PFSK-1 (cell line): ENCODE data around the gene AGBL3.

ENCODE experiments used
- FOXP2 ChIP-seq: optimal IDR thresholded peaks from 2 replicates; pipeline ENCODE3; 2011; ENCODE audit warnings: borderline replicate concordance, control low read depth, inconsistent platforms; ENCODE audit not compliant: insufficient read depth; ENCODE audit errors: extremely low read length, extremely low read depth
- POLR2AphosphoS5 ChIP-seq: IDR thresholded peaks from 2 replicates; pipeline ENCODE4 v1.6.1; 2012; ENCODE audit warnings: low read depth, mild to moderate bottlenecking, control low read depth, low read length, moderate library complexity
- SIN3A ChIP-seq: IDR thresholded peaks from 2 replicates; pipeline ENCODE4 v1.6.1; 2012; ENCODE audit warnings: mild to moderate bottlenecking, low read length, moderate library complexity, borderline replicate concordance; ENCODE audit not compliant: insufficient read depth
- TAF1 ChIP-seq: IDR thresholded peaks from 2 replicates; pipeline ENCODE4 v1.6.1; 2012; ENCODE audit warnings: low read length, control low read depth, borderline replicate concordance; ENCODE audit not compliant: insufficient read depth
- TF ChIP-seq, protein P1 (sequence below), 2 experiments: IDR thresholded peaks; 2 replicates each; pipeline versions ENCODE4 v1.6.1 to v1.8.0; 2011 to 2012; ENCODE audit warnings: low read depth in 2 of 2, low read length in 2 of 2, control low read depth in 1 of 2, inconsistent platforms in 1 of 2, mild to moderate bottlenecking in 1 of 2, moderate library complexity in 1 of 2; ENCODE audit not compliant: insufficient read depth in 1 of 2

DNA sequence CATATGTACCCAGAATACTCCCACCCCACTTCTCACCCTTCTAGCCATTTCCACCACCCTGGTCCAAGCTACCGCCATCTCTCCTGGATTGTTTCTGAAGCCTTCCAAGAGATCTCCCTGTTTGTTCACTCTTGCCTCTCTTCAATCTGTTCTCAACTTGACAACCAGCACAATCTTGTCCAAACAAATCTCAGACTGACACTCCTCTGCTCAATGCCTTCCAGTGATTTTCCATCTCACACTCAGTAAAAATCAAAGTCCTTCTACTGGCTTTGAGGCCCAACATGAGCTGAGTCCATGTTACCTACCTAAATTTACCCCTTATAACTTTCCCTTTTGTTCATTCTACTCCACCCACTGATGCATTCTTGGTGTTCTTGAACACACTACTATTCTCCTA lies 128.3 kb downstream of the AGBL3 start:
- TF ChIP-seq TAF1 (no peak), SIN3A (no peak), POLR2AphosphoS5 (no peak), FOXP2 (no peak)
- TF ChIP-seq, protein P1, sequence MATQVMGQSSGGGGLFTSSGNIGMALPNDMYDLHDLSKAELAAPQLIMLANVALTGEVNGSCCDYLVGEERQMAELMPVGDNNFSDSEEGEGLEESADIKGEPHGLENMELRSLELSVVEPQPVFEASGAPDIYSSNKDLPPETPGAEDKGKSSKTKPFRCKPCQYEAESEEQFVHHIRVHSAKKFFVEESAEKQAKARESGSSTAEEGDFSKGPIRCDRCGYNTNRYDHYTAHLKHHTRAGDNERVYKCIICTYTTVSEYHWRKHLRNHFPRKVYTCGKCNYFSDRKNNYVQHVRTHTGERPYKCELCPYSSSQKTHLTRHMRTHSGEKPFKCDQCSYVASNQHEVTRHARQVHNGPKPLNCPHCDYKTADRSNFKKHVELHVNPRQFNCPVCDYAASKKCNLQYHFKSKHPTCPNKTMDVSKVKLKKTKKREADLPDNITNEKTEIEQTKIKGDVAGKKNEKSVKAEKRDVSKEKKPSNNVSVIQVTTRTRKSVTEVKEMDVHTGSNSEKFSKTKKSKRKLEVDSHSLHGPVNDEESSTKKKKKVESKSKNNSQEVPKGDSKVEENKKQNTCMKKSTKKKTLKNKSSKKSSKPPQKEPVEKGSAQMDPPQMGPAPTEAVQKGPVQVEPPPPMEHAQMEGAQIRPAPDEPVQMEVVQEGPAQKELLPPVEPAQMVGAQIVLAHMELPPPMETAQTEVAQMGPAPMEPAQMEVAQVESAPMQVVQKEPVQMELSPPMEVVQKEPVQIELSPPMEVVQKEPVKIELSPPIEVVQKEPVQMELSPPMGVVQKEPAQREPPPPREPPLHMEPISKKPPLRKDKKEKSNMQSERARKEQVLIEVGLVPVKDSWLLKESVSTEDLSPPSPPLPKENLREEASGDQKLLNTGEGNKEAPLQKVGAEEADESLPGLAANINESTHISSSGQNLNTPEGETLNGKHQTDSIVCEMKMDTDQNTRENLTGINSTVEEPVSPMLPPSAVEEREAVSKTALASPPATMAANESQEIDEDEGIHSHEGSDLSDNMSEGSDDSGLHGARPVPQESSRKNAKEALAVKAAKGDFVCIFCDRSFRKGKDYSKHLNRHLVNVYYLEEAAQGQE (IDR thresholded peaks at IDR 0.05; ENCODE audit: insufficient read depth in 1 of 2, low read depth in 2 of 2, low read length in 2 of 2), result no peak
